Right lobe of liver (tissue), 6 donors: Measurements from ENCODE around the gene NOM1. TPM values are rescaled to one million over a fixed set of nuclear protein-coding genes. Genes with fewer than 3 reads are reported as not detected.

Source experiments
- ATAC-seq, 4 donors: fragments of 200-7000 bp; cut with Tn5 transposase; one replicate each; pipeline ENCODE4 v1.9.1; 2020; ENCODE audit warnings: mild to moderate bottlenecking in 4 of 4, moderate library complexity in 4 of 4
- DNase-seq, 3 donors: peaks; one replicate each; pipeline ENCODE4 v3.0.0-alpha.2; 2020
- H3K27ac ChIP-seq, 3 donors: fragments of 200-600 bp; one replicate each; pipeline ENCODE4 v1.8.0; 2022
- H3K27me3 ChIP-seq, 2 donors: fragments of 200-600 bp; one replicate each; pipeline ENCODE4 v1.8.0; 2022
- H3K36me3 ChIP-seq, 4 donors: fragments of 200-600 bp; sonication (generic) in 1 of 4; one replicate each; pipeline versions ENCODE4 v1.5.1 to v1.8.0; 2017 to 2022; ENCODE audit warnings: control low read depth in 1 of 4
- H3K4me1 ChIP-seq, 4 donors: fragments of 200-600 bp; sonication (generic) in 1 of 4; one replicate each; pipeline versions ENCODE4 v1.5.1 to v1.8.0; 2017 to 2022; ENCODE audit warnings: control low read depth in 1 of 4
- H3K4me3 ChIP-seq, 3 donors: fragments of 200-600 bp; one replicate each; pipeline ENCODE4 v1.8.0; 2022
- H3K9me3 ChIP-seq, 4 donors: fragments of 200-600 bp; sonication (generic) in 1 of 4; one replicate each; pipeline versions ENCODE4 v1.5.1 to v1.8.0; 2017 to 2022; ENCODE audit warnings: control low read depth in 1 of 4
- POLR2A ChIP-seq: fragments of 450-650 bp; IDR thresholded peaks from one replicate; pipeline ENCODE4 v1.6.1; 2017; ENCODE audit warnings: antibody characterized with exemption, mild to moderate bottlenecking
- WGBS: methylation state at CpG from one replicate; pipeline ENCODE4 v1.1.6; 2018; ENCODE audit warnings: low coverage, low lambda C conversion rate; ENCODE audit not compliant: insufficient coverage; ENCODE audit errors: missing lambda C conversion rate; 5-methylcytosine and 5-hydroxymethylcytosine counted together
- intact Hi-C, 2 donors: fragments of 100-400 bp; cut with DNase I; formaldehyde crosslinking; loops; one replicate each; pipeline versions ENCODE4 v1.11.2 to v1.14.1; 2022
- total RNA-seq, 6 experiments: library from RNA; depleted of rRNA in 2 of 6; stranded (reverse); fragments of >200 nt in 2 of 6; fragmentation: NEBNext Ultra II Directional in 3 of 6; extraction: Animal tissue kit (Norgen Biotek cat#: 25700) in 3 of 6; gene quantifications; one replicate each; pipeline versions ENCODE4 v1.1.0 to v1.2.4, GENCODE V29; 2016 to 2023
- TF ChIP-seq, protein P1 (sequence below), 4 donors: fragments of 200-600 bp in 3 of 4; fragments of 450-650 bp in 1 of 4; IDR thresholded peaks; one replicate each; pipeline versions ENCODE4 v1.5.1 to v1.8.0; 2016 to 2022; ENCODE audit warnings: antibody characterized with exemption in 4 of 4, mild to moderate bottlenecking in 2 of 4
- donor health status: DM: no; HTN: yes; CAD: no.
- donor health status: DM: no; HTN: no; CAD: no.
- donor health status: DM: no; HTN: no; CAD: no.
- donor health status: DM: no; HTN: yes; CAD: no.
- donor health status: DM: no; HTN: yes; CAD: no.

NOM1 gene
- total RNA-seq, 6 experiments from 2014 or later, result 6.1 to 10.2 (median 8.1) TPM

DNA sequence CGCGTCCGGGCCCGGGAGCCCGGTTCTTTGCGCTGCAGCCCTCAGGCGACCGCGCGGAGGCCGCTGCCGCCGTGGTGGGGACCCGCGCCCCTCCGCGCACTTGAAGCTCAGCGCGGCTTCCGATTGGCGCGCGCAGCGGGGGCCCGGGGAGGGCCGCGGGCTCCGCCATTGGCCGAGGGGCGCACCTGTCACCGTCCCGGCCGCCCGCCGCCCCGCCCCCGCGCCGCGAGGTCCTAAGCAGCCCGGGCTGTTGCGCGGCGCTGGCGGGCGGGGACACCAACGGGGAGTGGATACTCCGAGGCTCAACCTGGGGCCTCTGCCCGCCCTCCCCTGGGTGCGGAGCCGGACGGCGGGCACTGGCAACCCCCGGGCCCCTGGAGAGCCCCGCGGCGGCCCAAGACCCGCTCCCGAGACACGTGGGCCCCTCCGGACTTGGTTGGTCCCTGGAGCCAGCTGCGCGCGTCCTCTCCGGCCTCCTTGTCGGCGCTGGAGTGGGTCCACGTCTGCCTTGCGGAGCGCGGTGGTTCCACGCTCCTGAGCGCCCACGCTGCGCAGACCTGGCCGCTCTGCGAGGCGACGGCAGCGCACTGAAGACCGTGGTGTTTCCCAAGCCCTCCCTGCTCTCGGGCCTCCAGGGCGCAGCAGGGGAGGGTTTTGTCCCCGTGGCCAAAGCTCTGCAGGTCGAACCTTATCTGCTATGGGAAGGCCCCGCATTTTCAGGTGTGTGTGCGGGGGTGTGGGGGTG is 61.2 kb downstream of the NOM1 start, which contains the start of gene MNX1:
Gene MNX1 (minus strand): TSS at position 76 of the 745 bp plus-strand sequence. CDS start 313 bp downstream, outside the sequence.
- Histone ChIP-seq H3K4me3 (peak within 1 kb of the TSS in 2 of 3 donors; percentile 9 to 49), H3K4me1 (peaks cover 0 to 12% (median 0%) of the 10 kb centered on the region in 4 donors), H3K27ac (no peak within 1 kb of the TSS), H3K9me3 (no peaks in the 10 kb centered on the region), H3K36me3 (no peaks in the 10 kb centered on the region), H3K27me3 (peaks cover 3 to 49% of the 10 kb centered on the region in 2 donors)
- ATAC-seq (peak; percentile 50 to 73 (median 64)), DNase-seq (peak in 1 of 3 donors; percentile 47)
- 2% methylated on average over 9 of the region's 87 CpGs for WGBS
- TF ChIP-seq, protein P1, sequence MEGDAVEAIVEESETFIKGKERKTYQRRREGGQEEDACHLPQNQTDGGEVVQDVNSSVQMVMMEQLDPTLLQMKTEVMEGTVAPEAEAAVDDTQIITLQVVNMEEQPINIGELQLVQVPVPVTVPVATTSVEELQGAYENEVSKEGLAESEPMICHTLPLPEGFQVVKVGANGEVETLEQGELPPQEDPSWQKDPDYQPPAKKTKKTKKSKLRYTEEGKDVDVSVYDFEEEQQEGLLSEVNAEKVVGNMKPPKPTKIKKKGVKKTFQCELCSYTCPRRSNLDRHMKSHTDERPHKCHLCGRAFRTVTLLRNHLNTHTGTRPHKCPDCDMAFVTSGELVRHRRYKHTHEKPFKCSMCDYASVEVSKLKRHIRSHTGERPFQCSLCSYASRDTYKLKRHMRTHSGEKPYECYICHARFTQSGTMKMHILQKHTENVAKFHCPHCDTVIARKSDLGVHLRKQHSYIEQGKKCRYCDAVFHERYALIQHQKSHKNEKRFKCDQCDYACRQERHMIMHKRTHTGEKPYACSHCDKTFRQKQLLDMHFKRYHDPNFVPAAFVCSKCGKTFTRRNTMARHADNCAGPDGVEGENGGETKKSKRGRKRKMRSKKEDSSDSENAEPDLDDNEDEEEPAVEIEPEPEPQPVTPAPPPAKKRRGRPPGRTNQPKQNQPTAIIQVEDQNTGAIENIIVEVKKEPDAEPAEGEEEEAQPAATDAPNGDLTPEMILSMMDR (IDR thresholded peaks at IDR 0.05), result no peak
- no peak for TF ChIP-seq POLR2A
- intact Hi-C loops, result no loop called here

DNA sequence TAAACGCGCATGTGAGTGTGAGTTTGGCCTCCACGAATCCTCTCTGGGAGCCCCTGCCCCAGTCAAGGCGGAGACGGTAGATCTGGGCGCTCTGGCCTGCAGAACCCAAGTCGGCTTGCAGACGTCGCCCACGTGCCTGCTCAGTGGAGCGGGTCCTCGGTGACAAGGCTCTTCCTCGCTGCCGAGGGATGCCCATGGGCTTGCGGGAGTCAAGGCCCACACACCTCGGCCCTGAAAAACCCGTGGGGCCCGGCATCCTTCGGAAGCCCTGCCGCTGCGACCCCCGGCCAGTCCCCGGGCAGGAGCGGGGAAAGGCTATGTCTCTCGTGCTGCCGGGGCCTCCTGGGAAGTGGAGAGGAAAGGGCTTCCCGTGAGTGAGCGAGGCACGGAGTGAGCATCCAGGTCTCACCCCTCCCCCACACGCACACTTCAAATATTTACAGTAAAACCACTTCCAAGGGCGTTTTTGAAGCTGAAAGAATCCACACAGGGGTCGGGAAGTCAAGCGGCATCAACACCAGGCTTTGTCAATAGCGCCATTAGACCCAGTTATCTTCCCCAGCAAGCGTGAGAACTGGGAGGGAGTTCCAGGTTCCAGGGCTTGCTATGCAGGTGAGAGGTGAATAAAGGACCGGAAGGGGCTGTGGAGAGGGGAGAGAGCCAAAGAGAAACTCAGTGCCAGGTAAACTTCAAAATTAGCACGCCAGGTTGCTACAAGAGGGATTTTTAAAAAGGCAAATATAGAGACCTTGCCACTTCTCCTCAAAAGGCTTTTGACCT is 62.0 kb downstream of the NOM1 start:
- DNase-seq (no peak), ATAC-seq (no peak)
- TF ChIP-seq, protein P1 (IDR thresholded peaks at IDR 0.05), result no peak
- TF ChIP-seq POLR2A, result no peak
- Histone ChIP-seq H3K4me3 (no peak overlapping the region), H3K27me3 (peaks cover 3 to 45% of the 10 kb centered on the region in 2 donors), H3K36me3 (no peaks in the 10 kb centered on the region), H3K4me1 (peaks cover 0 to 12% (median 0%) of the 10 kb centered on the region in 4 donors), H3K27ac (no peak overlapping the region), H3K9me3 (no peaks in the 10 kb centered on the region)
- WGBS, result 2% methylated on average over 16 of the region's 37 CpGs
- intact Hi-C loops, result no loop called here

DNA sequence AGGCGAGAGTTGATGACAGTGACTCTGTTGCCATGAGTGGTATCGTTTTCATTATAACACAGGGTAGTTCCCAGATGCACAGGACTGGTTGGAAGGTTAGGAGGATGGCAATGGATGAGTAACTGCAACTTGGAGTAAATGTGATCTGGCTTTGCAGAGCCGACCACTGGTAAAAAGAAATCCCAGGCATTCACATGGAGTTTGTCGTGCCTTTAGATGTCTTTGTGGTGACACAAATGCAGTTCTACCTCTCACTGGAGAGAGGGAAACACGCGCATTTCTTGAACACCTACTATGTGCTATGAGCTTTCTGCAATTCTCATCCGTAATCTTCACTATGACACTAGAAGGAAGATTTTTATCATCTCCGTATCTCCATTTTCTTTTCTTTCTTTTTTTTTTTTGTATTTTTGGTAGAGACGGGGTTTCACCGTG is 62.6 kb downstream of the NOM1 start:
- Histone ChIP-seq H3K4me1 (peaks cover 0 to 12% (median 0%) of the 10 kb centered on the region in 4 donors), H3K27me3 (peaks cover 3 to 40% of the 10 kb centered on the region in 2 donors), H3K9me3 (no peaks in the 10 kb centered on the region), H3K4me3 (no peak overlapping the region), H3K36me3 (no peaks in the 10 kb centered on the region), H3K27ac (no peak overlapping the region)
- ATAC-seq (no peak), DNase-seq (no peak)
- WGBS, result 11% methylated on average over 10 of the region's 10 CpGs
- TF ChIP-seq, protein P1 (IDR thresholded peaks at IDR 0.05), result no peak
- TF ChIP-seq POLR2A, result no peak
- intact Hi-C loops, result no loop called here

DNA sequence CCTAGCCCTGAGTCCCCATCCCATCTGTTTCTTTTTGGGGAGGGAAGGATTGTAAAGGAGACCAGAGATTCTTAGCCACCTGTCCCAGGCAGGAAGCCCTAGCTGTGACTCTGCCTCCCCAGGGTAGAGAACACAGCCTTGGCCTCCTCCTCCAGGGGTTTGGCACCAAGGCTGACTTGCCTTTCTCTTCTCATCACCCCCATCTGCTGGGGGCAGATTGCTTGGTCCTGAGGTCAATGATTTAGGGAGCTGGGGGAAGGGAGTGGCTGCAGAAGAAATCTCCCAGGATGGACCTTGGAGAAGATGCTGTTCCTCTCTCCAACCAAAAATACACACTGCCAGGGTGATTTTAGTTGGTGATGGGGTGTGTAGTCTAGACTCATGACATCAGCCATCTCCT is 63.6 kb downstream of the NOM1 start:
- ATAC-seq (no peak), DNase-seq (no peak)
- Histone ChIP-seq H3K4me3 (no peak overlapping the region), H3K9me3 (no peaks in the 10 kb centered on the region), H3K27me3 (peaks cover 3 to 34% of the 10 kb centered on the region in 2 donors), H3K27ac (no peak overlapping the region), H3K36me3 (no peaks in the 10 kb centered on the region), H3K4me1 (peaks cover 0 to 12% (median 0%) of the 10 kb centered on the region in 4 donors)
- TF ChIP-seq, protein P1 (IDR thresholded peaks at IDR 0.05), result no peak
- no peak for TF ChIP-seq POLR2A
- intact Hi-C loops, result no loop called here
